ENCODE data around the gene VTA1.

Gene VTA1

DNA sequence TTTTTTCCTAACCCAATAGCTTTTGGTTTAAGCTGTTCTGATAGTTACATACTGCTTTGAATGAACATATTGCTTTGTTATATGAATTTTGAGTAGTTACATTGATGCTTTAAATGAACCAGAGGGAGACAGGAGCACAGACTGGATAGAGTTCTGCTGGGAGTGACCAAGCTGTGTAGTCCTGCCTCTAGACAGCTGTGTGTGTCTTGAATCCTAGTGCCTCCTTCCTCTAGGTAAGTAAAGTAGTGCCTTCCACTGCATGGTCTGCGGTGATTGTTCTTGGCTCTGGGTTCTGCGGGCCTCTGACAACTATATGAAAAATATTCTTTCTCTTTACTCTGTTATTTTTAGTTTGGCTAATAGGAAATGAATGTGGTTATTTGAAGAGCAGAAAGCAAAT is 108.7 kb downstream of the VTA1 start:
- DNase-seq (ENCODE audit: insufficient read length) (no peak), FAIRE-seq (no peak)
- TF ChIP-seq POLR2A (IDR thresholded peaks at IDR 0.05; ENCODE audit: low read depth, low read length) (no peak), POLR2AphosphoS5 (IDR thresholded peaks at IDR 0.05; ENCODE audit: low read depth, low read length) (no peak), TAF1 (IDR thresholded peaks at IDR 0.05; ENCODE audit: borderline replicate concordance, low read depth, low read length) (no peak)

DNA sequence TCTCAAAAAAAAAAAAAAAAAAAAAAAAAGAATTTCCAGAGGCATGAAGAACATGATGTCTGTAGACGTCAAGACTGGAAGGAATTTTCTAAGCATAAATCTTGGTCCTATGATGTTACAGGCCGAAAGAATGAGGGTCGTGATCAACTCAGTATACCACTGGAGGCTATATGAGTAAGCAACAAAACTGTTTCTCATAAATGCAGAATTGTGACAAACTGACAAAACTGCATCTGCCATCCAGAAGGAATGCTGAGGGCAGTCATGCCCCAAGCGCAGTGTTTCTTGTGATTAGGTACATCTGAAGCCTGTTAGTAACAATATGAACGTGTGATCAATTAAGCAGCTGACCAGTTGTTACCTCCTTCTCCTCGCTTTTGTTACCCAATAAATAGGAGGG is 111.2 kb downstream of the VTA1 start:
- no peak for TF ChIP-seq TAF1 (IDR thresholded peaks at IDR 0.05; ENCODE audit: borderline replicate concordance, low read depth, low read length)
- no peak for TF ChIP-seq POLR2AphosphoS5 (IDR thresholded peaks at IDR 0.05; ENCODE audit: low read depth, low read length)
- no peak for TF ChIP-seq POLR2A (IDR thresholded peaks at IDR 0.05; ENCODE audit: low read depth, low read length)
- FAIRE-seq (no peak), DNase-seq (ENCODE audit: insufficient read length) (no peak)

DNA sequence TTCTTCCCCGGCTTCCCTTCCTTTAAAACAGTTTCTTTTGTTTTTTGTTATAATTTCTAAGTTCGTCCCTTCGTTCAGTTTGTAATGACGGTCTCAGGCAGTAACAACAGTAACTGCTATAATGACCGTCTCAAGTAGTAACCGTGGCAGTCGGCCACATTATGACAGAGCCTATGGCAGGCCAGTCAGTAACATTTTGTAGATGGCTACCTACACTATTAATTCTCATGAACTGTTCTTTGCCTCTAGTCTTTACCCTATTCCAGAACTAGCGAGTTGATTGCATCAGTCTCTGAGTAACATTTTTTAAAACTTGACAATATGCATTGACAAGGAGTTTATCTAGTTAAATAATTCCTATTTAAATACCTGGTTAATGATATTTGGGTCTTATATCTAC is 111.7 kb downstream of the VTA1 start:
- no peak for DNase-seq (ENCODE audit: insufficient read length)
- FAIRE-seq, result no peak
- TF ChIP-seq POLR2AphosphoS5 (IDR thresholded peaks at IDR 0.05; ENCODE audit: low read depth, low read length), result no peak
- no peak for TF ChIP-seq POLR2A (IDR thresholded peaks at IDR 0.05; ENCODE audit: low read depth, low read length)
- no peak for TF ChIP-seq TAF1 (IDR thresholded peaks at IDR 0.05; ENCODE audit: borderline replicate concordance, low read depth, low read length)

DNA sequence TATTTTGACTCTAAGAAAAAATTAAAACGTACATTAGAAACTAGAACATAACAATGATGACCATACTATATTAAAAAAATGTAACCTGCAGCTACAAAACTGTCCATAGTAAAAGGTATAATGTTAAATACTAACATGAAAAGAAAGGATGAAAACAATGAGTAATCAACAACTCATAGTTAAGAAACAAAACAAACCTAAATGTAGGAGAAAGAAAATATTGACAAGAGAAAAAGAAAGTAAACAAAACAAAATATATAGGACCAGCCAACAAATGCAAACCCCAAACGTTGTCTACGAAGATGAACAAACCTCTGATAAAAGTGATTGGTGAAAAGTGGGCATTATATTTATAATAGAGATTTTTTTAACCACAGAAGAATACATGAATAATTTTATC is 113.7 kb downstream of the VTA1 start:
- TF ChIP-seq POLR2A (IDR thresholded peaks at IDR 0.05; ENCODE audit: low read depth, low read length) (no peak), POLR2AphosphoS5 (IDR thresholded peaks at IDR 0.05; ENCODE audit: low read depth, low read length) (no peak), TAF1 (IDR thresholded peaks at IDR 0.05; ENCODE audit: borderline replicate concordance, low read depth, low read length) (no peak)
- no peak for FAIRE-seq
- no peak for DNase-seq (ENCODE audit: insufficient read length)

DNA sequence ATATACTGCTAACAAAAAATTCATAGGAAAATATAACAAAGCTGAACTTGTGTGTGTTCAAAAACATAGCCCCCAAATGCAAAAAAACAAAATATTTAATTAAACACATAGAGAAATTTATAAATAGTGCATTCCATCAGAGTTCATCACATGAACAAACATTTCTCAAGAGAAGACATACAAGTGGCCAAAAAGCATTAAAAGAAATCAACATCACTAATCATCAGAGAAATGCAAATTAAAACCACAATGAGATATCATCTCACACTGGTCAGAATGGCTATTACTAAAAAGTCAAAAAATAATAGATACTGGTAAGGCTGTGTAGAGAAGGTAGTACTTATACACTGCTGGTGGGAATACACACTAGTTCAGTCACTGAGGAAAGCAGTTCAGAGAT is 115.2 kb downstream of the VTA1 start:
- no peak for FAIRE-seq
- no peak for DNase-seq (ENCODE audit: insufficient read length)
- TF ChIP-seq POLR2A (IDR thresholded peaks at IDR 0.05; ENCODE audit: low read depth, low read length) (no peak), POLR2AphosphoS5 (IDR thresholded peaks at IDR 0.05; ENCODE audit: low read depth, low read length) (no peak), TAF1 (IDR thresholded peaks at IDR 0.05; ENCODE audit: borderline replicate concordance, low read depth, low read length) (no peak)

DNA sequence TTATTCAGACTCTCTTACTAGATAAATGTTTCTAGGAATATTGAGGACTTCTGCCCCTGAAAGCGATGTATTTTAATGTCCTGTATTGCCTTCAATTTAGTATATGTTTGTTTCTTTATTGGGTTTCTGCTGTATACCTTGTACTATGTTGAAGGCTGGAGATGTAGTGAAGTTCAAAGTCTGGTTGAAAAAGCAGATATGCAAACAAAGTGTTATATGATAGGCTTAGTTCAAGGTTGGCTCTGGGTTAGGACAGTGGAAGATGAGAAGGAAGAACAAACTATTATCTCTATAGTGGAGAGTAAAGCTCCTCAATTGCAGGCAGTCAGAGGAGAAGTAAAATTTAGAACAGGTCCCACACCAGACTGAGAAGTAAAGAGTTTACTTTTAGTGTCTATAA is 118.4 kb downstream of the VTA1 start:
- no peak for TF ChIP-seq POLR2AphosphoS5 (IDR thresholded peaks at IDR 0.05; ENCODE audit: low read depth, low read length)
- no peak for TF ChIP-seq TAF1 (IDR thresholded peaks at IDR 0.05; ENCODE audit: borderline replicate concordance, low read depth, low read length)
- no peak for TF ChIP-seq POLR2A (IDR thresholded peaks at IDR 0.05; ENCODE audit: low read depth, low read length)
- no peak for FAIRE-seq
- DNase-seq (ENCODE audit: insufficient read length), result no peak

DNA sequence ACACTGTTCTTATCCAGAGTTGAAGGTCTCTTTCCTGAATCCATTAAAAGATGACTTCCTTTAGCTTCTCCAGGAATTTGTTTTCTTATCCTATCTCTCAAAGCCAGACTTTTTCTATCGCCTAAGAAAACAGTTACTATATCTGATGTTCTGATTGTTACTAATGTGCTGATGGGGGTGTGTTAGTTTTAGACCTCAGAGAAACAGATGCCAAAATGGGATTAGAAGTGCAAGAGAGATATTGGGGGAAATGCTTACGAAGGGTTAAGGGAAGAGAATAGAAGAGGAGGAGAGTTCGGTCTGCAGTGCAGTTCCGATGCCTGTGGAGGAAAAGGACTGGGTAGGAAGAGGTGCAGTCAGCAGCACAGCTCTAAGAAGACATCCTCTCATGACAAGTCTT is 119.0 kb downstream of the VTA1 start:
- DNase-seq (ENCODE audit: insufficient read length) (no peak), FAIRE-seq (no peak)
- no peak for TF ChIP-seq POLR2AphosphoS5 (IDR thresholded peaks at IDR 0.05; ENCODE audit: low read depth, low read length)
- TF ChIP-seq TAF1 (IDR thresholded peaks at IDR 0.05; ENCODE audit: borderline replicate concordance, low read depth, low read length), result no peak
- no peak for TF ChIP-seq POLR2A (IDR thresholded peaks at IDR 0.05; ENCODE audit: low read depth, low read length)

DNA sequence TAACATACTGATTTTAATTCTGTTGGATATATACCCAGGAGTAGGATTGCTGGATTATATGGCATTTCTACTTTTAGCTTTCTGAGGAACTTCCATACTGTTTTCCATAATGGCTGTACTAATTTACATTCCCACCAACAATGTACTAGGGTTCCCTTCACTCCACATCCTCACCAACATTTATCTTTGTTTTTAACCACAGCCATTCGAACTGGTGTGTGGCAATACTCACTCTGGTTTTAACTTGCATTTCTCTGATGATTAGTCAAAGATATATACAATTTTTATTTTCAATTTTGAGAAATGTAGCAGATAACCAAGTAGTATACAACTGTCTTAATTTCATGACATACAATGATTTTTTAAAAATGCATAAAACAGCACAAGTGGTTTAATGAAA is 124.4 kb downstream of the VTA1 start:
- TF ChIP-seq POLR2A (IDR thresholded peaks at IDR 0.05; ENCODE audit: low read depth, low read length) (no peak), TAF1 (IDR thresholded peaks at IDR 0.05; ENCODE audit: borderline replicate concordance, low read depth, low read length) (no peak), POLR2AphosphoS5 (IDR thresholded peaks at IDR 0.05; ENCODE audit: low read depth, low read length) (no peak)
- DNase-seq (ENCODE audit: insufficient read length) (no peak), FAIRE-seq (no peak)
